GM21528 (cell line): ENCODE results near the gene ARHGAP10.
A peak's percentile ranks its signal among the peaks of the same experiment; 100 is the strongest.
"Not testable (repeated sequence)": the region's sequence is repeated elsewhere in the genome, so short reads cannot be mapped to it uniquely, and the experiment has no call there.

Experiments
- ATAC-seq: cut with Tn5 transposase; IDR thresholded peaks from one replicate; pipeline ENCODE4 v1.9.1; 2021; ENCODE audit warnings: mild to moderate bottlenecking, moderate library complexity; ENCODE audit not compliant: unreplicated experiment, low FRiP score

ARHGAP10 gene

GRCh38 chr4:147791865-147792264 is 60.0 kb downstream of the ARHGAP10 start:
- ATAC-seq = no peak

DNA sequence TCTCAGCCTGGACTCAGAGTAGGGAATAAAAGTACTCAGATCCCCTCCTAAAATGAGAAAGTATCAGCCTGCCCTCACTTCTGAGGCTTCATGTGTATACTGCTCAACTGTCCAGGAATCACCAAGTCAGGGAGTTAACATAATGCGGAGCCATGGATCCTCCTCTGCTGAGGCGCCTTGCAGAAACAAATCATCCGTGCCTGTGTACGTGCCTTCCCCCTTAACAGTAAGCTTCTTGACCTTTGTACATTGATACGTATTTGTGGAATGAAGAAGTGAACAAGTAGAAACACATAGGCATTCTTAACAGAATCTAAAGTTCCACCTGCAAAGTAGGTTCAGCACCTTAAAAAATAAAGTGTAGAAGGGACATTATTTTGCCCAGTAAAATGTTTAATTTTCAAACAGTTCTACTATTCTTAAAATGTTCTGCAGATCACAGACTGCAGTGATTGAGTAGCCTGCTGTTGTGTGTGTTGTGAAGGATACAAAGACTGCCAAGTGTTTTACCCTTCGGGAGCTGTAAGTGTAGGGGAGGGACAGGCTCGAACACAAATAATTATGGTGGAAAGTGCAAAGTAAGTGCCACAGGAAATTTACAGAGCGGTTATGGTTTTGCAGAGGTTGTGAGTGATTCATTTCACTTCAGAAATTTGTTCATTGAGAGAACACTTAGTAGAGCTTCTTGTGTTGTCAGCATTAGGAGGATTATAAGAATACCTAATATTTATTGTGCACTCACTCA is 61.9 kb downstream of the ARHGAP10 start:
- ATAC-seq = peak; percentile 33

DNA sequence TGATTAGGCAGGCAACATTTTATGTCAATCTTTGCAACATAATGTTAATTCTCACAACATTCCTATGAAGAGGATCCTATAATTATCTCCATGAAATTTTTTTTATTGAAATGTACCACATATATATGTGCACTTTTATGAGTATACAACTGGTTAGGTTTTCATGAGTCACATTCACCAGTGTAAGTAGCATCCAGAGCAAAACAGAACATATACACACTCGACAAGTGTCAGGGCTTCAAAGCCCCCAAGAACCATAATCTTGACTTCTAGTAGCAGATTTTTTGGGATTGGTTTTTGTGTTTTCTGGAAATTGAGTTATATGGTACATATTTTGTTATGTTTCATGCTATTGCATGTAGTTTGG is 62.4 kb downstream of the ARHGAP10 start:
- ATAC-seq = peak; percentile 21

GRCh38 chr4:147794787-147795413 is 63.0 kb downstream of the ARHGAP10 start:
- peak; percentile 82 for ATAC-seq

- not testable (repeated sequence) for ATAC-seq
Observed at GRCh38 chr4:147799057-147799456, 67.2 kb downstream of the ARHGAP10 start.

- peak; percentile 97 for ATAC-seq
Observed at GRCh38 chr4:147799986-147800555, 68.2 kb downstream of the ARHGAP10 start.

DNA sequence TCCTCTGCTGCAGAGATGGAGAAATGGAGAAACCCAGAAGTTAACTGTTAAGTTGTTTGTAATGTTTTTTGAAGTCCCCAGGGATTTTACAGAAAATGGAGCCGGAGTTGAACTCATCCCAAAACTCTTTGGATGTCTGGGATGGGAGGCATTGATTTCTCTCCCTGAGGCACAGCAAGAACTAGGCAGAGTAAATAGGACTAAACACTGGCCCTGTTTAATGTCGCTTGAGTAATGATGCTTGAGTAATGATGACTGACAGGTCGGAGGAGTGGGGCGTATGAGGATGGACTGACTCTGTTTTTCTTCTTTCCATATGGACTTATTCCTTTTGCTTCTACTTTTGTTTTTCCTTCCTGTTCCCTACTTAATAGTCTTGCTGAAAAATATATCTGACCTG is 69.9 kb downstream of the ARHGAP10 start:
- no peak for ATAC-seq

DNA sequence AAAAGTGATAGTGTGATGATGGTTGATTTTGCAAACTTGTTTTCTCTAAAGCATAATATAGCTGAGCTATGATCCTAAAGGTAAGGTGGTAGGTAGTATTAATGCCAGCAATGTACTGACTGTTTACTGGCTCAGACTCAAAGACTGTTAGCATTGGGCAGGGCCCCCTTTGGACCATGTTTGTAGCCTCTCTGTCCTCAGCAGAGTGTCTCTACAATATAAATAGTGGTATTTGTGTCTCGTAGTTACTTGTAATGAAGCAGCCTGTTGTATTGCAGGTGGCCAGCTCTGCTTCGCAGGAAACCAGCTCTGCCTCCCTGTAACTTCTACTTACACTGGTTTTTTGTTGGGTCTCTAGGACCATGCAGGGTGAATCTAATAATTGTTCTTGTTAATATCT is 70.5 kb downstream of the ARHGAP10 start:
- no peak for ATAC-seq

DNA sequence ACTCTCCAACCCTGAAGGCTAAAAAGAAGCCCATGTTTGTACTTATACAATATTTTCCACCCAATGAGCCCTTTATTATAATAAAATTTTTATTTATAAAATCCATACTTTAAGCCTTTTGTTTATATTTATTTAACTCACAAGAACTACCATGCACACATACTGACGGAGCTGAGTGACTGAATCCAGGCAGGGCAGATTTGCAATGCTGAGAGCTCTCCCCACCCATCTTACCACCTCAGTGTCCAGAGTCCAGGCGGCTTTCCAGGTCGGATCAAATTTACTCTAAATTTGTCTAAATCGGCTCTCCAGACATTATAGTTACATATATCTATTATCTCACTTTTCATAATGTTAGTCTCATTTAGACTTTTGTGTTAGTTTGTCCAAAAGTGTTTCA is 74.1 kb downstream of the ARHGAP10 start:
- no peak for ATAC-seq

DNA sequence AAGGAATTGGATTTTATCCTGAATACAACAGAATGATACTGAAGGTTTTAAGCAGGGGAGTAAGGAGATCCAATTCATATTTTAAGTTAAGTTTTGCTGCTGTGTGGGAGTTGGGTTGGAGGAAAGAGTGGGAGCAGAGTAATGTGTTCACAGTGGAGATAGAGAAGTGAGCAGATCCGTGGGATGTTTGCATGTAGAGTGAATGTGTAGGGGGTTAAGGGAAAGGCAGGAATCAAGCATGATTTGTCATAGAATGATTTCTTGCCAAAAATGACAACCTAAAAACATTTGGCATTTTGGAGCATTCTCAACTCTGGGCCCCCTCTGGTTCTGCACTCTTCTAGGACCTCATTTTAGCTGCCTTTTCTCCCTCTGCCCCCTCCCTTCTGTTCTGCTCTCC is 76.6 kb downstream of the ARHGAP10 start:
- no peak for ATAC-seq

DNA sequence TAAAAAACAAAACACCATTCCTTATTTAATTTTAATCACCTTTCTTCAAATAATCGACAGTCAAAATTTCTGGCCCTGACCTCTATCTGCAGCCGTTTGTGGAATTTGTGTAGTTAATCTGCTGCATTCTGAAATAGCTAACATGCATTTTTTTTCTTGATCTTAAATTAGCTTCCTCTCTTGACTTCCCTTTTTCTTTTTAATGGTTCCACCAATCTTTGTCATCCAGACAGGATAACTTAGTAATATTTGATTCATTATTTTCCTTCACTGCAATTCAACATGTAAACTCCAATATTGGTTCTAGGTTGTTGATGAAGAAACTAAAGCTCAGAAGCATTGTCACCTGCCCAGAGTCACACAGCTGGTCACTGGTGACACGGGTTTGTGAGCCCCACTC is 77.3 kb downstream of the ARHGAP10 start:
- no peak for ATAC-seq

DNA sequence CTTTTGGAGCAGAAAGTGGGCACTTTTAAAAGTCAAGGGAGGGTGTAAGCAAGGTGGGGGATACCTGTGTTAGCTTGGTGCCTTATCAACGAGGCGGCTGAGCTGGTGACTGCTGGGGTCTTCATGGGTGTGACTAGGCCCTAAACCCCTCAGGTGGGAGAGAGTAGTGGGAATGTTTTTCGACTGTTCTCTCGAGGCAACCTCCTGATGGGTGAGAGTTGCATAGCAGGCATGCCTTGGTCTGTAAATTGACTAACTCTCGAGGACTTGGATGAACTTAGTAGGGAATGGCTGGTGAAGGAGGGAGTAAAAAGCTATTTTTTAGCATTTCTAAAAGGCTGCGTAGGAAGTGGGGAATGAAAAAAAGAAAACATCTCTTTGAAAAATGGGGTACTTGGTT is 80.0 kb downstream of the ARHGAP10 start:
- no peak for ATAC-seq

- no peak for ATAC-seq
Observed at GRCh38 chr4:147813109-147813773, 81.4 kb downstream of the ARHGAP10 start.

DNA sequence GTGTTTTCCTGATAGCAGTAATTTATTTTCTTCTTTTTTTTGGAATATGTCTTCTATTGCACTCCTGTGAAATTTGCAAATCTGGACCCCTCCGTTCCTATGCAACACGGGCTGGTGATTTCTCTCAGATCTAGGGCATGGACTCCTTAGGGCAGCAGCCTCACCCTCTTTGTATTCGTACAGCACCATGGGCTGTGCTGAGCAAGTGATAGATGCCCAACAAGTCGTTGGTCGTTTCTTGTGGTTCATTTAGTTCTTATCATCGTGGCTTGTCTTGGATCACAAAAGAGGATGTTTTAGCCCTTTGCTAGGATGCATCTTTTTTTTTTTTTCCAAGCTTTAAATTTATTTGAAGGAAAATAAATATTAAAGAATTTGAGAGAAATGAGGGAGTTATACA is 82.1 kb downstream of the ARHGAP10 start:
- no peak for ATAC-seq

GRCh38 chr4:147814376-147814775 is 82.5 kb downstream of the ARHGAP10 start:
- ATAC-seq = no peak

GRCh38 chr4:147815741-147816140 is 83.9 kb downstream of the ARHGAP10 start:
- ATAC-seq = no peak

DNA sequence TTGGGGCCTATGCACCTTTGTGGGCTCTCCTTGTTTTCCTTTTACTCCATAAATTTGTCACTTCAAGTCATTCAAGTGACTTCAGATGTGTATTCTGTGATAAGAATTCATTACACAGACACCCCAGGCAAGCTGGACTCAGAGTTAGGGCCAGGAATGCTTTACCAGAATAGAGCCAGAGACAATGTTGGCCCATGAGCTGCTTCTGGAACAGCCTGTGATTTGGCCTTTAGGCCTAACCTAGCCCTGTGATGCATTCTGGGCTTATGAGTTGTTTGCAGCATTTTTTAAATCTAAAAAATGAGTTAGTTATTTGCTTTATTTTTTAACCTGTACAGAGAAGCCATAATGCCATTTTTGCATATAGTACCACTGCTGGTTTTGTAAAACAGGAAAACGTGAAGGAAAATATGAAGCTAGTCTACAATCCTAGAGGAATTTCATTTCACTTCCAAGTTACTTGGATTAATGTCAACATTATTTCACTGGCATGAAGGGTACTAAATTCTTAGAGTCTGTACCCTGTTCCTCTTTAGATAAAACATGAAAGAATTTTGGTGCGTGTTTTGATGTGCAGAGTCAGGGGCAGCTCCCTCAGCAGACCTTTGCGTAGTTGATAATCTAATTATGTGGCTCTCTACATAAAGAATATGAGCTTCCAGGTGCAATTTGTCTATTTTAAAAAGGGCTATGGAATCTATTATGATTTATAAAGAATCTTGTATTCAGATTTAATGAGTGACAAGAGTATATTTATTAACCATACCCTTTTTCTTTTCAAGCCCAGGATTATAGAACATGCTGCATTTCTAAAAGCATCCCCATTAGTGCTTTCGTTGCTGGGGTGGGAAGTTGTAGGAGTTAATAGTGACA is 84.7 kb downstream of the ARHGAP10 start:
- ATAC-seq = no peak

DNA sequence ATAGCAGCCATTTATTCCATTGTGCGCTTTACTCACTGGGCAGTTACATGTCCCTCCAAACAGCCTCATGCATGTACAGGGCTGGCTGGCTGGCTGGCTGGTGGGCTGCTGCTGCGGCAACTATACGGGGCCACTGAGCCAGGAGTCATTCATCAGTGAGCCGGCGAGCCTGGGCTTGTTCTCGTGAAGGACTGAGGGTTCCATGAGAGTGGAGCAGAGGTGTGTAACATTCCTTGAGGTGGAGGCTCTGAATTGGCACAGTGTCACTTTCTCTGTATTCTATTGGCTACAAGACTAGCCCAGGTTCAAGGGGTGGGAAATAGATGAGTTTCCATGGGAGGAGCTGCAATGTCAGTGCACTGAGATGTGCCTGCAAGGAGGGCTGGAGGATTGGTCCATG is 89.1 kb downstream of the ARHGAP10 start:
- ATAC-seq = no peak

DNA sequence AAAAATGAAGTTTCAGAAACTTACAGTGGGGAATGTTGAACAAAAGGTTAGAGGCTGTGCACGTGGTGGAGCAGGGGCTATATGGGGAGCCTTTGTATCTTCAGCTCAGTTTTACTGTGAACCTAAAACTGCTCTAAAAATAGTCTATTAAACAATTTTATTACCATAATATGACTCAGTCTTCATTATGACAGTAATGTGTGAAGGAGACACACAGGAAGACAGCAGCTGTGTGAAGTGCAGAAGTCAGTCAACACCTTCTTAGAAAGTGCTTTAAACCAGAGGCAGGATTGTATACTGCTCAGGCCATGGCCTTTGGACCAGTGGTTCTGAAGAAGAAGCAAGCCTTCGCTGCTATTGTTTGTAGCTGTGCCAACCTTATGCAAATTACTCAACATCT is 89.7 kb downstream of the ARHGAP10 start:
- ATAC-seq = peak; percentile 58

DNA sequence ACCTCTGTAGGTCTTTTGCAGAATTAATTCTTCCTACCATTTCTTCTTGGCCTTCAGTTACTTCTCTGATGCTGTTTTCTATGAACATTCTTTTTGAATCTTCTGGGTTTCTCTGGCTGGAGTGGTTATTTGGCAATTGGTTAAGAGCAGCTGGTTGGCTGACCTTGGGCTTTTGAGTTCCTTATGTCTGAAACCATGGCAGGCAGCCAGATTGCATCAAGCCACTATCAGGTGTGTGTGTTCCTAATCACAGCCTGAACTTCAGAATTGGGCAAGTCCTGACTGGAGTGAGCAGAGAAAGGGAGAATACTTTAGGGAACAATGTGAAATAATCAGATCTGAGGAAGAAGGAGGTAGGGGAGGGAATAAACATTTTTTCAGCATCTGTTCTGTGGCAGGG is 90.2 kb downstream of the ARHGAP10 start:
- no peak for ATAC-seq

- ATAC-seq = no peak
Observed at GRCh38 chr4:147823130-147823529, 91.2 kb downstream of the ARHGAP10 start.
